Epithelial cell of prostate (primary cell): Measurements from ENCODE around the gene MYO15B.

Experiments used
- DNase-seq: peaks from one replicate; pipeline ENCODE4 v3.0.0-alpha.2; 2011; ENCODE audit warnings: low read depth, low spot score
- H3K27ac ChIP-seq: fragments of 450-650 bp; 2 replicates; pipeline ENCODE4 v1.5.1; 2017; ENCODE audit warnings: mild to moderate bottlenecking

The MYO15B gene

GRCh38 chr17:75619506-75620431 is 32.2 kb downstream of the MYO15B start:
- no peak overlapping the region for H3K27ac ChIP-seq
- no peak for DNase-seq

DNA sequence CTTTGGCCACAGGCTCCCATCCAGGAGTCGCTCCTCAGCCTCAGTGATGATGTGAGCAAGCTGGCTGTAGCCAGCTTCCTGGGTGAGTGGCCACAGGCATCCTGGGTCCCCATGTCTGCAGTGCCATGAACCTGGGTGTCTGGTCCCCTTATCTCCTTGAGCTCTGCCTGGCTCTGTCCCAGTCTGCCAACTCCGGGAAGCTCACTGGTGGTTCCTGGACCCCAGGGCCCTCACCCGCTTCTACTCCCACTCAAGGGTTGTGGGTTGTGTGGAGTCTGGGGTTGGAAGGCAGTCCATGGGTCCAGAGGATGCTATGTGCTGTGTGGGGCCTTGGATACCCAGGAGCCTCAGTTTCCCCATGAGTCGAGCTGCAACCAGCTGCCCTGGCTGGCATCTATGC is 33.9 kb downstream of the MYO15B start:
- no peak overlapping the region for H3K27ac ChIP-seq
- DNase-seq = no peak

- DNase-seq = no peak
- H3K27ac ChIP-seq = no peak overlapping the region
These were observed 34.5 kb downstream of the MYO15B start for GRCh38 chr17:75622076-75622475.

DNA sequence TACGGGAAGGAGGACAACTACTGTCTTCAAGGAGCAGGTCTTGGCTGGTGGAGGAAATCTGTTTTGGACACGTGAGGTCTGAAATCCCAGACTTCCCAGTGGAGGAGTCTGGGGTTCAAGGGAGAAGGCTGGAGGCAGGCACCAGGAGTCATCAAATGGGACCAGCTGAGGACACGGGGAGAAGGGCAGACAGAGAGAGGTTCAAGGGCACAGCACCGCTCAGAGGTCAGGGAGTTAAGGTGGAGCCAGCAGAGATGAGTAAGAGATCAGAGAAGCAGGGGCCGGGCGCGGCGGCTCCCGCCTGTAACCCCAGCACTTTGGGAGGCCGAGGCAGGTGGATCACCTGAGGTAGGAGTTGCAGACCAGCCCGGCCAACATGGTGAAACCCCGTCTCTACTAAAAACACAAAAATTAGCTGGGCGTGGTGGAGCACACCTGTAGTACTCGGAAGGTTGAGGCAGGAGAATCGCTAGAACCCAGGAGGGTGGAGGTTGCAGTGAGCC is 35.2 kb downstream of the MYO15B start:
- no peak overlapping the region for H3K27ac ChIP-seq
- DNase-seq = no peak

GRCh38 chr17:75623386-75623785 is 35.8 kb downstream of the MYO15B start:
- no peak for DNase-seq
- no peak overlapping the region for H3K27ac ChIP-seq

DNA sequence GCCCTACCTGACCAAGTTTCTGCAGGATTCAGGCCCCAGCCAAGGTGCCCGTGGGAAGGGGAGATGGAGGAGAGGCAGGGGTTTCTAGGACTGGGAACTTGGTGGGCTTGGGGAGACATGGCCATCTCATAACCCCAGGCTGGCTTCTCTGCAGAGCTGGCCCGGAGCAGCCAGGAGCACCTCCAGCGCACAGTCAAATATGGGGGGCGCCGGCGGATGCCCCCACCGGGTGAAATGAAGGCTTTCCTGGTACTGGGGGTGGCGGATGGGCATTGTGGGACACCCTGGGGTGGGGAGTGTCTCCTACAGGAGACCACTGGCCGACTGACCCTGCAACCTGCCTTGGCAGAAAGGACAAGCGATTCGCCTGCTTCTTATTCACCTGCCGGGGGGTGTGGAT is 36.4 kb downstream of the MYO15B start:
- DNase-seq = no peak
- no peak overlapping the region for H3K27ac ChIP-seq

GRCh38 chr17:75624714-75625345 is 37.2 kb downstream of the MYO15B start:
- H3K27ac ChIP-seq = no peak overlapping the region
- DNase-seq = no peak

GRCh38 chr17:75625813-75626486 is 38.4 kb downstream of the MYO15B start:
- H3K27ac ChIP-seq = no peak overlapping the region
- DNase-seq = no peak

GRCh38 chr17:75626496-75627038 is 39.0 kb downstream of the MYO15B start:
- H3K27ac ChIP-seq = no peak overlapping the region
- no peak for DNase-seq

DNA sequence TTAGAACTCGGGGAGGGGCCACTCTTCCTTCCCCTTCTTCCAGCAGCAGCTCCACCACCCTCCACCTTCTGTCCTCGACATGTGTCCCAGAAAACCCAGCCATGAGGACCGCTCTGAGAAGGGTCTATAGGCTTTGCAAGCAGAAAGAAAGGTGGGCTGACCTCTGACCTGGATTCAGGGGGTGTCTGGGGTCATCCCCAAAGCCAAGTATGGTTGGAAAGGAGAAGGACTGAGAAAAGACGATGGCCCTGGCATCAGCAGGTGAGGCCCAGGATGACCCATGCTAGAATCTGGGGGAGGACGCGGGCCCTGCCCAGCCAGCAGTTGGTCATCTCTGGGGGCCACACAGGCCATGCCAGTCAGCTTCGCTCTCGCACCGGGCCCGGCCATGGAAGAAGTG is 39.5 kb downstream of the MYO15B start:
- H3K27ac ChIP-seq = no peak overlapping the region
- DNase-seq = no peak

DNA sequence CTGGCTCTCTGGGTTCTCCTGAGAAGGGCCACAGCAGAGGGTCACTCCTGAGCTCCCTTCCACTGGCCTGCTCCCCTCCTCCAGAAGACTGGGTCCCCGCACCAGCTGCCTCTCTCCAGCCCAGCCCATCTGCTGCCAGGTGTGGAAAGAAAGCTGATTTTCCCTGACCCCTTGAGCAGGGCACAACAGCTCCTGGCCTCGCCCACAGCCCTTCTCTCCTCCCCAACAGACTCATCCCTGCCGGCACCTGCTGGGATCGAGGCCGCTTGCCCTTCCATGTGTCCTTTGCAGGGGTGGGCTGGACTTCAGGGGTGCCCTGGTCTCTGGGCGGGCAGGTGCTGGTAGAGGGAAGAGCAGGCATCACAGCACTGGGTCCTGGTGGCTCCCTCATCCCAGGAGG is 40.8 kb downstream of the MYO15B start:
- DNase-seq = no peak
- no peak overlapping the region for H3K27ac ChIP-seq

GRCh38 chr17:75629157-75629556 is 41.6 kb downstream of the MYO15B start:
- H3K27ac ChIP-seq = no peak overlapping the region
- DNase-seq = no peak

GRCh38 chr17:75630071-75630917 is 42.7 kb downstream of the MYO15B start:
- DNase-seq = no peak

GRCh38 chr17:75631353-75631752 is 43.8 kb downstream of the MYO15B start:
- DNase-seq = no peak
- H3K27ac ChIP-seq = no peak overlapping the region

More at GRCh38 chr17:75630071-75630917, 42.7 kb downstream of the MYO15B start:
- no peak overlapping the region for H3K27ac ChIP-seq

- no peak for DNase-seq
- H3K27ac ChIP-seq = no peak overlapping the region
These were observed 44.8 kb downstream of the MYO15B start for GRCh38 chr17:75632428-75632827.

GRCh38 chr17:75632863-75633485 is 45.4 kb downstream of the MYO15B start, which contains the start of gene SMIM5:
Gene SMIM5, plus strand, starts transcription at chr17:75633434. Its CDS starts 6,768 bp downstream, at chr17:75640202.
- H3K27ac ChIP-seq = peak within 1 kb of the TSS; percentile 43
- no peak for DNase-seq

GRCh38 chr17:75633486-75634375 is 46.1 kb downstream of the MYO15B start:
- DNase-seq = no peak
- H3K27ac ChIP-seq = peak overlapping the region; percentile 43

DNA sequence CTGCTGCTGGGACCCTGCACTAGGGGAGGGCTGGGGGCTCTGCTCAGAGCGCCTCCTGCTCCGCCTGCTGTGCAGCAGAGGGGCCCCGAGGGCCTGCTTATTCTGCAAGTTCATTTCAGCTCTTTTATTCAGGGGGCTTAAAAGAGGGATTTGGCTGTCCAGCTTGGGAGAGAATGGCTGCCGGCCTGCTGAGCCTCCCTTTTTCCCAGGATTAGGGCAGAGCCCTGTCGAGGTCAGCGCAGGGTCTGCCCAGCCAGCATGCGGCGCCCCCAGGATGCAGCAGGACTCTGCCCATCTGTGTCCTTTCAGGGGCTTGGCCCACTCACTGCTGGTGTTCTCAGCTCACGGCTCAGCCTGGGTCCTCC is 46.8 kb downstream of the MYO15B start:
- no peak for DNase-seq
- H3K27ac ChIP-seq = no peak overlapping the region
